IPS DF 4.7 (cell line): ENCODE data around the gene TGM1.
"Not testable (repeated sequence)": the region's sequence is repeated elsewhere in the genome, so short reads cannot be mapped to it uniquely, and the experiment has no call there.

Source experiments
- DNase-seq: peaks from one replicate; pipeline ENCODE4 v3.0.0-alpha.2; 2013; ENCODE audit warnings: low spot score; ENCODE audit errors: extremely low read depth

TGM1 gene

DNA sequence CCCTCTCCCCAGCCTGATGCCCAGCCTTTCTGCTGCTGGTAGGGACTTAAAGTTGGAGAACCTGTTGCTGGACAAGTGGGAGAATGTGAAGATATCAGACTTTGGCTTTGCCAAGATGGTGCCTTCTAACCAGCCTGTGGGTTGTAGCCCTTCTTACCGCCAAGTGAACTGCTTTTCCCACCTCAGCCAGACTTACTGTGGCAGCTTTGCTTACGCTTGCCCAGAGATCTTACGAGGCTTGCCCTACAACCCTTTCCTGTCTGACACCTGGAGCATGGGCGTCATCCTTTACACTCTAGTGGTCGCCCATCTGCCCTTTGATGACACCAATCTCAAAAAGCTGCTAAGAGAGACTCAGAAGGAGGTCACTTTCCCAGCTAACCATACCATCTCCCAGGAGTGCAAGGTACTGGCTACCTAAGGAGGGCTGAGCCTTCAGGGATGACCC lies 55.8 kb downstream of the TGM1 start:
- DNase-seq, result no peak

DNA sequence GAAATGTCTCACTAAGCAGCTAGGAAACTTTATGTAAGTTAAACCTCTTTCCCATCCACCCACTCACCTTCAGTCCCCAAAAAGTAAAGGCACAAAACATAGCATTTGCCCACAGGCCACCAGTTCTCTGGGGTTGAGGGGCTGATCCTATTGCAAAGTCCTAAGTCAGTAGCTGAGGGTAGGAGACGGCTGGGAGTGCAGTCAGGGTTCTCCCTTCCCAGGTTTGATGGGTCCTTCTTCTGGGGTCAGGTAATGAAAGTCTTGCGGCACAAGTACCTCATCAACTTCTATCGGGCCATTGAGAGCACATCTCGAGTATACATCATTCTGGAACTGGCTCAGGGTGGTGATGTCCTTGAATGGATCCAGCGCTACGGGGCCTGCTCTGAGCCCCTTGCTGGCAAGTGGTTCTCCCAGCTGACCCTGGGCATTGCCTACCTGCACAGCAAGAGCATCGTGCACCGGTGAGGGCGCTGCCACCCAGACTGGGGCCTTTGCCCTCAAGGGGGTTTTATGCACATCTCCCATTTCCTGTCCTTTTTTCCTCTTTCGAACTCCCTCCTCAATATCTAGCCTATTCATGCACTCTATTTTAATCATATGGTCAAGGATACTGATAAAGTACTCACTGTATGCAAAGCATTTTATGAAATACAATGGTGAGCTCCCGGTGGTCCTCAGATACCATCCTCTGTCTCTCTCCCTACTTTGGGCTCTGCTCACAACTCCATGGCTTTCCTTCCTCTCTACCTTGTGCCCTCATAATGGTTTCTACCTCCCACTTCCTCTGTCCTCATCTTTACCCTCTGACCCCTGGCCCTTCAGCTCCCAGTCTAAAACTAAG lies 56.5 kb downstream of the TGM1 start:
- no peak for DNase-seq

DNA sequence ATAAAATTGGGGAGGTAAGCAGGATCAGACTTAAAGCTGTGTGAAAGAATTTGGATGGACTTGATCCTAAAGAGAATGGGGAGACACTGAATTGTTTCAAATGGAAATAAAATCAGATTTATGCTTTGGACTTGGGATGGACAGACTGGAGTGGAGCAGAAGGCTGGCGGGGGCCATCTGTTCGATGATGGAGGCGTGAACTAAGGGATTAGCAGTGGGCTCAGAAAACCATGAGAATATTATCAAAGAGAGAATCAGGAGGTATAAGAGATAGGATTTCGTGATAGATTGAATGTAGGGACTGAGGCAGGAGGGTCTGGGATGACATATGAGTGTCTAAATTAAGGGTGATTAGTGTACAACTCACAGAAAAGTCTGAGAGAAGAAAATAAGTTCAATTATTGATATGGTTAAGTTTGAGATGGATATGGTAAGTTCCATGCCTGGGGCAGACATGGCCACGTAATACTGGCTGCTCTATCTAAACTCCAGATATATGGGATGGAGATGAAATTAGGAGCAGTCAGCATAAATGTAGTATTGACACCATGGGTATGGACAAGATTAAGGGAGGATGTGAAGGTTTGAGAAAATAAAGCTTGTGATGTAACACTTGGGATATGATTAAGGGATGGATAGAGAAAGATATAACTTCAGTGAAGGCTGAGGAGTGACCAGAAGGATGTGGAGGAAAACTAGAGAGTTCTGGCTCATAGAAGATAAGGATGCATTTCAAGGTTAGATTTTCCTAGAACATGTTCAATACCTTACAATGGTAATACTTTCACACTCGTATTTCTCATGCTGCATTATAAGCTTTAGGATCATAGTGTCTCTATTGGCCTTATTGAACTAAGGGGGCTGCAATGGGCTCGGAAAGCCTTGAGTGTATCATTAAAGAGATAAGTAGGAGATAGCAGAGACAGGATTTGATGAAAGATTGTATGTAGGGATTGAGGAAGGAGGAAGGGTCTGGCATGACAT lies 58.5 kb downstream of the TGM1 start:
- no peak for DNase-seq

DNA sequence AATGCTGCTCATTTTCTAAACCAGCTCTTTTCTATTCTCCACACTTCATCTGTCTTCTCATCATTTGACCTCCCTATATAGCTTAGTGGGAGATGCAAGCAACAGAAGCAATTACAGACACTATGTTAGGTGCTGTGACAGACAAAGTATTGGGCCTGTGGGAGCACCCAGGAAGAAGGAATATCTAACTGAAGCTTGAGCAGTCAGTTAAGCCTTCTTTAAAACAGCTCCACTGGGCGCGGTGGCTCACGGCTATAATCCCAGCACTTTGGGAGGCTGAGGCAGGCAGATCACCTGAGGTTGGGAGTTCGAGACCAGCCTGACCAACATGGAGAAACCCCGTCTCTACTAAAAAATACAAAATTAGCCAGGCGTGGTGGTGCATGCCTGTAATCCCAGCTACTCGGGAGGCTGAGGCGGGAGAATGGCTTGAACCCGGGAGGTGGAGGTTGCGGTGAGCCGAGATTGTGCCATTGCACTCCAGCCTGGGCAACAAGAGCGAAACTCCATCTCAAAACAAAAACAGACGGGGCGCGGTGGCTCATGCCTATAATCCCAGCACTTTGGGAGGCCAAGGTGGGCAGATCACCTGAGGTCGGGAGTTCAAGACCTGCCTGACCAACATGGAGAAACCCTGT lies 59.6 kb downstream of the TGM1 start:
- DNase-seq, result not testable (repeated sequence)

DNA sequence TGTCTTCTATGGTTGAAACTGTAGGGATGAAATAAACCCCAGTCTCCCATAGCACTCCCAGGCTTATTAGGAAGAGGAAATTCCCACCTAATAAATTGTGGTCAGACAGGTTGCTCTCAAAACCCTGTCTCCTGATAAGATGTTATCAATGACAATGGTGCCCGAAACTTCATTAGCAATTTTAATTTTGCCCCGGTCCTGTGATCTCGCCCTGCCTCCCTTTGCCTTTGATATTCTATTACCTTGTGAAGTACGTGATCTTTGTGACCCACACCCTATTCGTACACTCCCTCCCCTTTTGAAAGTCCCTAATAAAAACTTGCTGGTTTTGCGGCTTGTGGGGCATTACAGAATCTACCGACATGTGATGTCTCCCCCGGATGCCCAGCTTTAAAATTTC lies 60.4 kb downstream of the TGM1 start:
- DNase-seq, result not testable (repeated sequence)
